Vagina (tissue), 2 donors: Measurements from ENCODE around the gene GALNTL6.

ENCODE experiments used
- CTCF ChIP-seq, 3 experiments: fragments of 450-650 bp in 2 of 3; fragments of 200-600 bp in 1 of 3; sonication (generic) in 1 of 3; IDR thresholded peaks; one replicate each; pipeline ENCODE4 v1.5.1; 2017 to 2019; ENCODE audit warnings: antibody characterized with exemption in 3 of 3, mild to moderate bottlenecking in 2 of 3, moderate library complexity in 2 of 3
- POLR2A ChIP-seq, 2 donors: fragments of 450-650 bp; IDR thresholded peaks; one replicate each; pipeline ENCODE4 v1.6.1; 2017; ENCODE audit warnings: antibody characterized with exemption in 2 of 2, mild to moderate bottlenecking in 2 of 2, moderate library complexity in 2 of 2

GRCh38 chr4:173041482-173041881, 1228.3 kb downstream of the GALNTL6 start:
- TF ChIP-seq CTCF (IDR thresholded peaks at IDR 0.05) (no peak), POLR2A (IDR thresholded peaks at IDR 0.05) (no peak)
